ENCODE results near the gene ZNF226.
"Not testable (repeated sequence)": the region's sequence is repeated elsewhere in the genome, so short reads cannot be mapped to it uniquely, and the experiment has no call there.

ZNF226 gene

GRCh38 chr19:44212866-44213346, 48.0 kb downstream of the ZNF226 start:
- DNase-seq, result peak; percentile 25

GRCh38 chr19:44219926-44220325, 55.0 kb downstream of the ZNF226 start:
- not testable (repeated sequence) for DNase-seq

- not testable (repeated sequence) for DNase-seq
These were observed 55.9 kb downstream of the ZNF226 start for GRCh38 chr19:44220761-44221160.

GRCh38 chr19:44221291-44221690, 56.4 kb downstream of the ZNF226 start:
- not testable (repeated sequence) for DNase-seq
